GM12891 (cell line): ENCODE measurements around the gene RTN1.

Source experiments
- DNase-seq: peaks from one replicate; pipeline ENCODE4 v3.0.0; 2011; ENCODE audit warnings: low spot score; ENCODE audit not compliant: insufficient read length
- FAIRE-seq: peaks from 2 replicates; lab custom pipeline; 2011; peaks lifted over from hg19 to GRCh38; lab: Jason Lieb, UNC
- PAX5 ChIP-seq: IDR thresholded peaks from 2 replicates; pipeline ENCODE4 v1.6.1; 2011; ENCODE audit warnings: low read length, moderate library complexity, mild to moderate bottlenecking; ENCODE audit not compliant: insufficient read depth, severe bottlenecking
- POLR2A ChIP-seq: IDR thresholded peaks from 2 replicates; pipeline ENCODE4 v1.6.1; 2011; ENCODE audit warnings: low read depth, low read length, control low read depth
- POLR2AphosphoS5 ChIP-seq: IDR thresholded peaks from 2 replicates; pipeline ENCODE4 v1.6.1; 2011; ENCODE audit warnings: low read depth, low read length, control low read depth
- POU2F2 ChIP-seq: IDR thresholded peaks from 2 replicates; pipeline ENCODE4 v1.6.1; 2011; ENCODE audit warnings: low read depth, mild to moderate bottlenecking, control low read depth, low read length, moderate library complexity
- SPI1 ChIP-seq: IDR thresholded peaks from 2 replicates; pipeline ENCODE4 v1.6.1; 2011; ENCODE audit warnings: low read depth, low read length, control low read depth
- TAF1 ChIP-seq: IDR thresholded peaks from 2 replicates; pipeline ENCODE4 v1.6.1; 2011; ENCODE audit warnings: low read depth, low read length, control low read depth

The RTN1 gene

DNA sequence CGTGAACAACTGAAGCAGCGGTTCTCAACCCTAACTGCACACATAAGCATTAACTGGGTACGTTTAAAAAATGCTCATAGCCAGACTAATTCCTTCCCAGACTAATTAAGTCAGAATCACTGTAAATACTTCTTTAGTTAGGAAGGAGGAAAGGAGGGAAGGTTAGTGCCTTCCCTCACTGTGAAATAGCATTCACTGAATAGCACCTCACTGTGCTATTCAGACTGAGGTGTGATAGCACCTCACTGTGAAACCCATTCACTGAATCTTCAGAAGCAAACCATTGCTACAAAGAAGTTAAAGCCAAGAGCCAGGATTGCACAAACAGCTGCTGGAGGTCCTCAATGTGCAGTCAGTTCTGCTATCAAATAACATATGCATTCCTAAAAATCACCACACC, 58.8 kb downstream of the RTN1 start:
- no peak for TF ChIP-seq PAX5
- TF ChIP-seq POU2F2, result no peak
- TF ChIP-seq TAF1, result no peak
- no peak for TF ChIP-seq POLR2A
- no peak for TF ChIP-seq POLR2AphosphoS5
- TF ChIP-seq SPI1, result no peak
- no peak for FAIRE-seq

DNA sequence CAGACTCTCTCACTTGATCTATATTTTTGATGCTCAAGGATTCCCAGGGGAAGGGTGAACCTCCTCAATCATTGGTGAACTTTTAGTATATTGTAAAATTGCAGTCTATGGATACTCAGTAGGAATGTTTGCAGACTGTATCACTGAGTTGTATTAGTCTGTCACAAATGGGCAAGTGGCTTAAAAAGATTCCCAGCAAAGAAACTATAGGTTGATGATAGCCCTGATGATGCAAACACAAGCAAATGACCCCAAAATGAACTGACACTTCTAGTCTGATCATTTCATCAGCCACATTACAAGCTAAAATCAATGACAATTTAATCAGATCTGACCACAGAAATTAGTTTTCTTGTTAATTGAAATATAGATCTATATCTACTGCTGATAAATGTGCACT, 59.5 kb downstream of the RTN1 start:
- no peak for DNase-seq
- no peak for FAIRE-seq
- TF ChIP-seq TAF1 (no peak), POLR2A (no peak), POU2F2 (no peak), SPI1 (no peak), POLR2AphosphoS5 (no peak), PAX5 (no peak)

More for the DNA sequence above, 58.8 kb downstream of the RTN1 start:
- DNase-seq, result no peak

DNA sequence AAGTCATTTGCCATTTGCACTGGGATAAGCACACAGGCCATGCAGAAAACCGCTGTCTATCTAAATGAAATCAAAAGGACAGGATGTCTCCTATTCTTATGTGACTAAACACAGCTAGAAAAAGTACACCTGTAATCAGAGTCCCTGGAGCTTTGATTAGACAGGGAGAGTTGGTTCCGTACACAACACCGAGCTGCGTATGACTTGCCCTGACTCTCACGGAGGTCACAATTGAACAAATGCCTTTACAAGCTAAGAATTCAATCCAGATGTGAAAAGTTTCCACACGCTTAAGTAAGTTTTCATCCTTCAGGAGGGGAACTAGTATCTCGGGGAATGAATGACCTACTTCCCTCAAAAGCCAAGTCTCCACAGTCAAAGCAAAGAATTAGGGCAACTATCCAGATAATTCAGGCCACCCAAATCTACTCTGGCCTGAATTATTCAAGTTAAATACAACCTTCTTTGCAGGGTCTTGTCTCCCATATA, 67.5 kb downstream of the RTN1 start:
- TF ChIP-seq SPI1 (no peak), POLR2AphosphoS5 (no peak), PAX5 (no peak)
- no peak for DNase-seq
- no peak for FAIRE-seq

DNA sequence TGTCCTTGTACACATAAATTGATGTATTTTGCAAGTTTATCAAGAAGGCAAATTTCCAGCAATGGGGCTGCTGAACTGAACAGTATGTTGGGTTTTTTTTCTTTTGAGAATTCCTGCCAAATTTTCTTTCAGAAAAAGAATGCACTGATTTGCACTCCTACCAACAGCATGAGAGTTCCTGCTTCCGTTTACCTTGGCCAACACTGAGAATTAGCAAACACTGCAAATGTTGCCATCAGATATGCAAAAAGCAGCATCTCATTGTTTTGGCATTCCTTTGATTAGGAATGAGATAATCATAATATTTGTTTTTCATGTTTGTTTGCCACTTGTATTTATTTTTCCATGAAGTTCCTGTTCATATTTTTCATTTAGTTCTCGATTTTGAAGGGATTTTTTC, 82.4 kb downstream of the RTN1 start:
- DNase-seq (no peak), FAIRE-seq (no peak)
- TF ChIP-seq PAX5, result no peak
- no peak for TF ChIP-seq POLR2AphosphoS5
- TF ChIP-seq POLR2A, result no peak
- no peak for TF ChIP-seq TAF1
- TF ChIP-seq SPI1, result no peak
- TF ChIP-seq POU2F2, result no peak

DNA sequence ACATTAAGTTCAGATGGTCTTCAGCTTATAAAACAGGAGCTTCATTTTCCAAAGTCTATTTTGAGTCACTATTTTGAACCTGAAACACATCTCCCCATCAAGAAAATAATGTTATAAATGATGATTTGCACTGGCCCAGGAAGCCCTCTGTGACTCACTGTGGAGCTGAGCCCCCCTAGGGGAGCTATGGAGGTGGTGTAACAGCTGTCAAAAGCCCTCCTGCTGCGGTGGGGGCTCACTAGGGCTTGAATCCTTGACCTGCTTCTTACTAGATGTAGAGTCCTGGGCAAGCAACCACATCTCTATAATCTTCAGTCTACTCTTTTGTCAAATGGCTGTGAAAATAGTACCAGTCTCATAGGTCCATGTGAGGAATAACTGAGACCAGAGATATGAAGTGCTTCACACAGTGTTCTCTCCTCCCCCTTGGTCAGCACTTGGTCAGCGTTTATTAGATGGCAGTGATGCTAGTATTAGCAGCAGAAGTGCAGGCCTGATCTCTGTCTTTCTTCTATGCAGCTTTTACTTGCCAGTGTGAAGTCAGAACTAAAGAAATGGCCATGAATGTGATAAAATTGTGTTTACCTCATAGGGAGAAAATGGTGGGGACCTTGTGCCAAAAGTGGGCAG, 83.4 kb downstream of the RTN1 start:
- DNase-seq (no peak), FAIRE-seq (no peak)
- TF ChIP-seq SPI1, result no peak
- TF ChIP-seq POLR2AphosphoS5, result no peak

DNA sequence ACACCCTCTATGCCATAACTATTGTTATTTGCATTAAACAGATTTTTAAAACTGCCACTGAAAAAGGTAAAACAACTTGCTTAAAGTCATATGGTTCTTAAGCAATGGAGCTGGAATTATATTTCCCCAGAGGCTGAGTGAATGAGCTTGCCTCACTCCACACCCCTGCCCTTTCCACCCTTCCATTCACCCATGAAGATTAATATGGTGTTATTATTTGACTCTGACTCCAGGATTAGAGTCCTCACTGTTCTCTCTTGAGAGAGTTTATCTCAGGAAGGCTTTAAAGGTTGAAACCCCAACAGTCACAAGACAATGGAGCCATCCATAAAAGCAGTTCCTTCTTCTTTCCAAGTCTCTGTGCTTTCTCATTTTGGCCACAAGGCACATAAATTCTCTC, 84.9 kb downstream of the RTN1 start:
- no peak for FAIRE-seq
- DNase-seq, result no peak
- TF ChIP-seq SPI1 (no peak), PAX5 (no peak), POU2F2 (no peak), TAF1 (no peak), POLR2A (no peak), POLR2AphosphoS5 (no peak)

DNA sequence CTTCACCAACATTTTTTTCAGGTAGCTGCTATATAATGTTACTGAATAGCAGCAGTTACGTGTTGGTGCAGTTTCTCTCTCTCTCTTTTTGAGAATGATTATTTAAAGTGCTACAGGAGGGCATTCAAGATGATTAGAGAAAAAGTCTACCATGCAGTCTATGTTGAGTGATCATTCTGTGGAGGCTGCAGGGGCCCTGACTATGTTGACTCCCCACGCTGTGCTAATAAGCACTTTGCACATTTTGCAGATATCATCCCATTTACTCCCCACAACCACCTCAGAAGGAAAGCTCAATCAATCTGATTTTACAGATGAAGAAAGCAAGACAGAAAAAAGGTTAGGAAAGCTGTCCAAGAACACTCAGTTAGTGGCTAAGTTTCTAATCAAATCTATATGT, 87.8 kb downstream of the RTN1 start:
- DNase-seq (no peak), FAIRE-seq (no peak)
- TF ChIP-seq POLR2A (no peak), POU2F2 (no peak), SPI1 (no peak), PAX5 (no peak), TAF1 (no peak)

DNA sequence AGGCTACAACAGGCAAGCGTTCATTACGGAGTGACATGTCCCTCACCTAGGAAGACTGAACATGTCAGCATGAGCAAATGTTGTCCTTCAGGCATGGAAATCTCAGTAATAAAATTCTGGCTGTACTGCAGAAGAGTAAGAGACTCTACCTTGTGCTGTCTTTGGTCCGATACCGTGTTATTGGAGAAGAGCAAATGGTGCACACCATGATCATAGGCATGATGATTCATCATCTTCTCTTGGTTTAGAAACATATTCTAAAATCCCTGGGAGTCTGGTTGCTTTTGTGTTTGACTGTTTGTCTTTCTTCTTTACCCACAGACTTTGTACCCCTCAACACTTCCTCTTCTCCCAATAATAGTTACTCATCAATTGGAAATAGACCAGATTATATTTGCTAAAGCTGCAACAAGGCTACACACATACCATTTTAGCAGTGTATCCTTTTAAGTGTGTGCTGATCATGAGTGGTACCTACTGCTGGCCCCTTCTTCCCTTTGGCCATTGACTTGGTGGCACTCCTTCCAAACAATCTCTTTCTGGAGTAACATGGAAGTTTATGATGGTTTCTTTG, 93.5 kb downstream of the RTN1 start:
- FAIRE-seq (no peak), DNase-seq (no peak)
- TF ChIP-seq PAX5 (no peak), TAF1 (no peak), POLR2A (no peak)

DNA sequence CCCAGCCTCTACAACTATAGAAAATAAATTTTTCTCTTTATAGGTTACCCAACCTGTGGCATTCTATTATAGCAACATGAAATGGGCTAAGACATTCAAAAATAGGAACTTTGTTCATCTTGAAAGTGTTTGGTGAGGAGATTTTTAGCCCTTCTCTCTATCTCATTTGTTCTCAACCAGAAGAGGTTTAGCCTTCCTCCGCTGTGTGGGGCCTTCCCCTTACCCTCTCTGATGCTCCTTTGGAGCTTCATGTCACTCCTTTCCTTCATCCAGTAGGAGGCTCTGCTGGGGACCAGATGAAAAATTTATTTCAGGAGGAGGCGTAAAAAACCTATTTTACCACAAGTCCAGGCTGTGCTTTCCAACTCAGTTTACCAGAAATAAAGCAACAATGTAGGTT, 94.1 kb downstream of the RTN1 start:
- DNase-seq, result no peak
- no peak for FAIRE-seq
- no peak for TF ChIP-seq POU2F2

DNA sequence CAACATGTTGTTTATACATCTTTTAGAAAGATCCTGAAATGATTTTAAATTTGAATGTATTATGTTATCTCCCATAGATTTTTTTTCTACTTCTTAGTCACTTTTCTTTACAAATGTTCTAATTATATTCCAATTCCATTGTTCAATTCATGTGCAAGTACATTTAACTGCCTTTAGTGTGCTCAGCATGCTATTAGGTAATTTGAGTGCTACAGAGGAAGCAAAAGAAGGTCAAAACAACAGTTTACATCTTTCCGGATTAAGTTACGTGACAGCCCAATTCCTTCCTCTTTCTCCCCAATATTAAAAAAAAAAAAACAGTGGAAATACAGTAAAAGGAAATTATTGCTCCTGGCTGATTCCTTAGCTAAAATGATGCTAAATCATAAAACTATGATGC, 98.3 kb downstream of the RTN1 start:
- no peak for TF ChIP-seq POU2F2
- no peak for TF ChIP-seq PAX5
- TF ChIP-seq POLR2AphosphoS5, result no peak
- TF ChIP-seq SPI1, result no peak
- TF ChIP-seq POLR2A, result no peak
- no peak for TF ChIP-seq TAF1
- no peak for FAIRE-seq

DNA sequence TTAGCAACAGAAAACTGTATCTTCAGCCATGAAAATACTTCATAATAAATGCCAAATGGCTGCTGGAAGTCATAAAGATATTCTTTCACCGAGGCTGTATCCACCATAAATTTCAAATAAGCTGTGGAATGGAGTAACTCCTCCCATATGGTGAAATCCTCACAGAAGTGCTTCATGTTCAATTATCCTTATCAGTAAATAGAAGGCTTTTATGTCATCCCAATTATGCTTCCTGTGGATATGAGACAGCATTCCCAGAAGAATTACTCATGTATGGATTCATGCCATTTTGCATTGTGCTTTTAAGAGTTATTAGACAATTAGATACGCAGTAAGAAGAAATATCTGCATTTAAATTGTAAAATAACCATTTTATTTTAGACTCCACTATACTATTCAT, 99.0 kb downstream of the RTN1 start:
- FAIRE-seq (no peak), DNase-seq (no peak)
- TF ChIP-seq POLR2A (no peak), TAF1 (no peak), POLR2AphosphoS5 (no peak), SPI1 (no peak), PAX5 (no peak), POU2F2 (no peak)

More for the DNA sequence above, 98.3 kb downstream of the RTN1 start:
- no peak for DNase-seq
